Measurements from ENCODE around the gene GALNT9. TPM values are rescaled to one million over a fixed set of nuclear protein-coding genes. Genes with fewer than 3 reads are reported as not detected.
"Not testable (repeated sequence)": the region's sequence is repeated elsewhere in the genome, so short reads cannot be mapped to it uniquely, and the experiment has no call there.

GALNT9 gene
- polyA plus RNA-seq, 2 of the 4 experiments (the other 2 are of a cell fraction) = 0.66 to 2.8 TPM

- FAIRE-seq = no peak
- H3K9me3 ChIP-seq = peaks cover 22% of the 10 kb centered on the region
- ATAC-seq = no peak
- DNase-seq (ENCODE audit: low read depth in 1 of 2, low spot score in 1 of 2) = no peak
- no peaks in the 10 kb centered on the region for H3K4me1 ChIP-seq
- ChIA-PET CTCF (interaction anchor here (1.1 to 1.5 kb wide), 3 partner anchors 9 to 217 kb away, joined by 3 to 5 read pairs (median 5); no protein-coding TSS in a partner anchor), POLR2A (no interaction called here)
- no peak for TF ChIP-seq EHF (CRISPR knock-in tag; IDR thresholded peaks at IDR 0.05)
- no peak for TF ChIP-seq NPAS2 (CRISPR knock-in tag; IDR thresholded peaks at IDR 0.05; ENCODE audit: borderline replicate concordance)
- TF ChIP-seq JUNB (IDR thresholded peaks at IDR 0.05) = no peak
- no peak for TF ChIP-seq CHD4 (IDR thresholded peaks at IDR 0.05; ENCODE audit: borderline replicate concordance)
- no peak for TF ChIP-seq TFCP2L1 (CRISPR knock-in tag; IDR thresholded peaks at IDR 0.05)
- H3K4me3 ChIP-seq = no peak overlapping the region
- H3K4me2 ChIP-seq = no peak overlapping the region
- H3K27ac ChIP-seq = no peak overlapping the region
- WGBS (ENCODE audit: missing lambda C conversion rate) = 55% methylated on average over 14 of the region's 22 CpGs
Measured at GRCh38 chr12:132196873-132197390, 132.5 kb downstream of the GALNT9 start.

- ATAC-seq = no peak
- CTCF ChIA-PET = interaction anchor here (0.9 to 1.5 kb wide), 4 partner anchors 10 to 218 kb away, joined by 3 to 5 read pairs (median 4); no protein-coding TSS in a partner anchor
- no peak for TF ChIP-seq SMC3 (IDR thresholded peaks at IDR 0.05)
- no peak for TF ChIP-seq USF2 (IDR thresholded peaks at IDR 0.05)
- TF ChIP-seq MAX (IDR thresholded peaks at IDR 0.05) = no peak
- TF ChIP-seq KDM1A (IDR thresholded peaks at IDR 0.05; ENCODE audit: low read depth) = no peak
- TF ChIP-seq TP53 (CRISPR knock-in tag; IDR thresholded peaks at IDR 0.05) = no peak
- Histone ChIP-seq H3K9me3 (peaks cover 22% of the 10 kb centered on the region), H3K27ac (no peak overlapping the region), H3K4me1 (no peaks in the 10 kb centered on the region), H3K4me2 (no peak overlapping the region), H3K4me3 (no peak overlapping the region)
- no peak for DNase-seq (ENCODE audit: low read depth in 1 of 2, low spot score in 1 of 2)
- no peak for FAIRE-seq
- POLR2A ChIA-PET = no interaction called here
- 72% methylated on average over 29 of the region's 32 CpGs for WGBS (ENCODE audit: missing lambda C conversion rate)
Measured at GRCh38 chr12:132196038-132196872, 133.1 kb downstream of the GALNT9 start.

GRCh38 chr12:132195242-132195641 lies 134.1 kb downstream of the GALNT9 start:
- H3K4me1 ChIP-seq; H3K4me2 ChIP-seq; H3K4me3 ChIP-seq; POLR2A ChIA-PET; DNase-seq (ENCODE audit: low read depth in 1 of 2, low spot score in 1 of 2); H3K27ac ChIP-seq; ATAC-seq; FAIRE-seq: not testable (repeated sequence)
- CTCF ChIA-PET = interaction anchor here (0.9 kb wide), 1 partner anchor 86 kb away, joined by 3 read pairs; no protein-coding TSS in a partner anchor
- 59% methylated on average over 12 of the region's 12 CpGs for WGBS (ENCODE audit: missing lambda C conversion rate)
- H3K9me3 ChIP-seq = peaks cover 22% of the 10 kb centered on the region

- POLR2A ChIA-PET = no interaction called here
- Histone ChIP-seq H3K4me3 (no peak overlapping the region), H3K9me3 (peaks cover 22% of the 10 kb centered on the region), H3K4me2 (no peak overlapping the region), H3K27ac (no peak overlapping the region), H3K4me1 (peaks cover 8% of the 10 kb centered on the region; the same call in 2 of the 3 replicates)
- FAIRE-seq (no peak), DNase-seq (ENCODE audit: low read depth in 1 of 2, low spot score in 1 of 2) (no peak), ATAC-seq (no peak)
- no peak for TF ChIP-seq CBX8 (IDR thresholded peaks at IDR 0.05)
- no peak for TF ChIP-seq ESRRA (IDR thresholded peaks at IDR 0.05; ENCODE audit: borderline replicate concordance, low read length)
- no peak for TF ChIP-seq NFE2L2 (conservative IDR thresholded peaks at IDR 0.05; ENCODE audit: low read length)
- TF ChIP-seq GATA3 (IDR thresholded peaks at IDR 0.05; ENCODE audit: borderline replicate concordance) = no peak
- no peak for TF ChIP-seq POLR2A (IDR thresholded peaks at IDR 0.05; ENCODE audit: low read length)
- no peak for TF ChIP-seq HOXB5 (CRISPR knock-in tag; IDR thresholded peaks at IDR 0.05)
- no peak for TF ChIP-seq NPAS2 (CRISPR knock-in tag; IDR thresholded peaks at IDR 0.05; ENCODE audit: borderline replicate concordance)
- TF ChIP-seq HOXA7 (CRISPR knock-in tag; IDR thresholded peaks at IDR 0.05) = no peak
- TF ChIP-seq PBX3 (IDR thresholded peaks at IDR 0.05) = no peak
- 38% methylated on average over 8 of the region's 8 CpGs for WGBS (ENCODE audit: missing lambda C conversion rate)
- CTCF ChIA-PET = interaction anchor here (1.8 to 1.9 kb wide), 2 partner anchors 11 to 15 kb away, joined by 5 to 7 read pairs; no protein-coding TSS in a partner anchor
Measured at GRCh38 chr12:132194556-132194955, 134.8 kb downstream of the GALNT9 start.

Data from A549 (cell line).